GM21529 (cell line): ENCODE results near the gene MIA2.
"Not testable (repeated sequence)": the region's sequence is repeated elsewhere in the genome, so short reads cannot be mapped to it uniquely, and the experiment has no call there.

ENCODE experiments used
- ATAC-seq: cut with Tn5 transposase; IDR thresholded peaks from one replicate; pipeline ENCODE4 v1.9.1; 2021; ENCODE audit not compliant: unreplicated experiment

MIA2 gene

GRCh38 chr14:39267608-39268005 lies 33.9 kb downstream of the MIA2 start:
- ATAC-seq: peak; percentile 8

- ATAC-seq: no peak
These were observed 34.7 kb downstream of the MIA2 start for GRCh38 chr14:39268393-39268792.

- no peak for ATAC-seq
These were observed 39.2 kb downstream of the MIA2 start for GRCh38 chr14:39272918-39273317.

GRCh38 chr14:39275395-39275794 lies 41.7 kb downstream of the MIA2 start:
- ATAC-seq: no peak

GRCh38 chr14:39276005-39276404 lies 42.3 kb downstream of the MIA2 start:
- no peak for ATAC-seq

GRCh38 chr14:39276579-39277114 lies 42.9 kb downstream of the MIA2 start:
- no peak for ATAC-seq

- ATAC-seq: no peak
These were observed 45.8 kb downstream of the MIA2 start for GRCh38 chr14:39279515-39279914.

GRCh38 chr14:39280678-39281077 lies 47.0 kb downstream of the MIA2 start:
- ATAC-seq: not testable (repeated sequence)

- no peak for ATAC-seq
These were observed 55.8 kb downstream of the MIA2 start for GRCh38 chr14:39289523-39289922.

GRCh38 chr14:39291701-39292100 lies 58.0 kb downstream of the MIA2 start:
- no peak for ATAC-seq

- no peak for ATAC-seq
These were observed 59.9 kb downstream of the MIA2 start for GRCh38 chr14:39293629-39294028.

GRCh38 chr14:39300389-39300788 lies 66.7 kb downstream of the MIA2 start:
- not testable (repeated sequence) for ATAC-seq

- ATAC-seq: no peak
These were observed 68.6 kb downstream of the MIA2 start for GRCh38 chr14:39302124-39302810.

- no peak for ATAC-seq
These were observed 69.4 kb downstream of the MIA2 start for GRCh38 chr14:39303115-39303514.

GRCh38 chr14:39307815-39308214 lies 74.1 kb downstream of the MIA2 start:
- no peak for ATAC-seq

- ATAC-seq: no peak
These were observed 76.3 kb downstream of the MIA2 start for GRCh38 chr14:39310051-39310450.

GRCh38 chr14:39315859-39316444 lies 82.2 kb downstream of the MIA2 start:
- no peak for ATAC-seq

GRCh38 chr14:39316830-39317553 lies 83.3 kb downstream of the MIA2 start:
- ATAC-seq: no peak

- no peak for ATAC-seq
These were observed 84.9 kb downstream of the MIA2 start for GRCh38 chr14:39318574-39318973.

- ATAC-seq: no peak
These were observed 85.7 kb downstream of the MIA2 start for GRCh38 chr14:39319381-39319780.

- ATAC-seq: no peak
These were observed 86.6 kb downstream of the MIA2 start for GRCh38 chr14:39320318-39320717.

- ATAC-seq: no peak
These were observed 89.1 kb downstream of the MIA2 start for GRCh38 chr14:39322807-39323206.
